ENCODE measurements around the gene SCFD1.
"Not testable (repeated sequence)": the region's sequence is repeated elsewhere in the genome, so short reads cannot be mapped to it uniquely, and the experiment has no call there.

SCFD1 gene

GRCh38 chr14:30678926-30679431 lies 56.9 kb downstream of the SCFD1 start:
- DNase-seq (ENCODE audit: insufficient read length, low spot score) (no peak), FAIRE-seq (no peak)
- TF ChIP-seq POLR2A (IDR thresholded peaks at IDR 0.05; ENCODE audit: low read depth, low read length): no peak

- no peak for TF ChIP-seq POLR2A (IDR thresholded peaks at IDR 0.05; ENCODE audit: low read depth, low read length)
- no peak for DNase-seq (ENCODE audit: insufficient read length, low spot score)
- no peak for FAIRE-seq
Measured at GRCh38 chr14:30680036-30680435, 57.9 kb downstream of the SCFD1 start.

GRCh38 chr14:30680776-30681175 lies 58.7 kb downstream of the SCFD1 start:
- FAIRE-seq; DNase-seq (ENCODE audit: insufficient read length, low spot score): not testable (repeated sequence)

- TF ChIP-seq POLR2A (IDR thresholded peaks at IDR 0.05; ENCODE audit: low read depth, low read length): no peak
- no peak for DNase-seq (ENCODE audit: insufficient read length, low spot score)
- no peak for FAIRE-seq
Measured at GRCh38 chr14:30681752-30682355, 59.7 kb downstream of the SCFD1 start.

- not testable (repeated sequence) for DNase-seq (ENCODE audit: insufficient read length, low spot score); FAIRE-seq
Measured at GRCh38 chr14:30690487-30691355, 68.6 kb downstream of the SCFD1 start.

GRCh38 chr14:30691751-30692398 lies 69.8 kb downstream of the SCFD1 start:
- TF ChIP-seq POLR2A (IDR thresholded peaks at IDR 0.05; ENCODE audit: low read depth, low read length): no peak
- FAIRE-seq (no peak), DNase-seq (ENCODE audit: insufficient read length, low spot score) (no peak)

- no peak for DNase-seq (ENCODE audit: insufficient read length, low spot score)
- no peak for FAIRE-seq
- no peak for TF ChIP-seq POLR2A (IDR thresholded peaks at IDR 0.05; ENCODE audit: low read depth, low read length)
Measured at GRCh38 chr14:30692669-30693068, 70.5 kb downstream of the SCFD1 start.

GRCh38 chr14:30698463-30698862 lies 76.3 kb downstream of the SCFD1 start:
- no peak for DNase-seq (ENCODE audit: insufficient read length, low spot score)
- no peak for TF ChIP-seq POLR2A (IDR thresholded peaks at IDR 0.05; ENCODE audit: low read depth, low read length)
- no peak for FAIRE-seq

- DNase-seq (ENCODE audit: insufficient read length, low spot score) (no peak), FAIRE-seq (no peak)
- TF ChIP-seq POLR2A (IDR thresholded peaks at IDR 0.05; ENCODE audit: low read depth, low read length): no peak
Measured at GRCh38 chr14:30706704-30707103, 84.6 kb downstream of the SCFD1 start.

- FAIRE-seq (no peak), DNase-seq (ENCODE audit: insufficient read length, low spot score) (no peak)
- no peak for TF ChIP-seq POLR2A (IDR thresholded peaks at IDR 0.05; ENCODE audit: low read depth, low read length)
Measured at GRCh38 chr14:30708157-30708556, 86.0 kb downstream of the SCFD1 start.

GRCh38 chr14:30709201-30709600 lies 87.1 kb downstream of the SCFD1 start:
- FAIRE-seq (no peak), DNase-seq (ENCODE audit: insufficient read length, low spot score) (no peak)
- TF ChIP-seq POLR2A (IDR thresholded peaks at IDR 0.05; ENCODE audit: low read depth, low read length): no peak

GRCh38 chr14:30710876-30711275 lies 88.8 kb downstream of the SCFD1 start:
- DNase-seq (ENCODE audit: insufficient read length, low spot score): no peak

GRCh38 chr14:30719137-30719536 lies 97.0 kb downstream of the SCFD1 start:
- TF ChIP-seq POLR2A (IDR thresholded peaks at IDR 0.05; ENCODE audit: low read depth, low read length): no peak
- FAIRE-seq (no peak), DNase-seq (ENCODE audit: insufficient read length, low spot score) (no peak)

More at GRCh38 chr14:30710876-30711275, 88.8 kb downstream of the SCFD1 start:
- TF ChIP-seq POLR2A (IDR thresholded peaks at IDR 0.05; ENCODE audit: low read depth, low read length): no peak
- no peak for FAIRE-seq

GRCh38 chr14:30725763-30726162 lies 103.6 kb downstream of the SCFD1 start:
- FAIRE-seq (no peak), DNase-seq (ENCODE audit: insufficient read length, low spot score) (no peak)
- no peak for TF ChIP-seq POLR2A (IDR thresholded peaks at IDR 0.05; ENCODE audit: low read depth, low read length)

Data from H54 (cell line).